ENCODE results near the gene RAMP1.

GRCh38 chr2:237874585-237875161 lies 15.2 kb downstream of the RAMP1 start:
- TF ChIP-seq SUZ12 (IDR thresholded peaks at IDR 0.05; ENCODE audit: extremely low read depth, insufficient read depth, insufficient read length) (no peak), YY1 (IDR thresholded peaks at IDR 0.05; ENCODE audit: insufficient read depth, insufficient read length) (no peak)
